Activated T-helper 2 cell treated with anti-CD3 and anti-CD28 coated beads, Interferon-gamma antibody, Interleukin-2, Interleukin-4, amounts not matched to agents 10 μg/mL and 5 μg/mL and 100 μg/mL, durations not matched to agents 14 hours and 24 hours and 36 hours (primary cell): ENCODE measurements around the gene HPF1. TPM values are rescaled to one million over a fixed set of nuclear protein-coding genes. Genes with fewer than 3 reads are reported as not detected.
"Not testable (repeated sequence)": the region's sequence is repeated elsewhere in the genome, so short reads cannot be mapped to it uniquely, and the experiment has no call there.

Experiments used
- DNase-seq: peaks from one replicate; pipeline ENCODE4 v3.0.0; 2021; ENCODE audit warnings: low spot score
- H3K27ac Mint-ChIP-seq: one replicate; pipeline ENCODE4 v1.8.0; 2021; ENCODE audit warnings: mixed read lengths
- H3K27me3 Mint-ChIP-seq: one replicate; pipeline ENCODE4 v1.8.0; 2021; ENCODE audit warnings: low read depth, mixed read lengths
- H3K36me3 Mint-ChIP-seq: one replicate; pipeline ENCODE4 v1.8.0; 2021; ENCODE audit warnings: low read depth, mixed read lengths
- H3K4me1 Mint-ChIP-seq: one replicate; pipeline ENCODE4 v1.8.0; 2021; ENCODE audit warnings: low read depth, mixed read lengths
- H3K4me3 Mint-ChIP-seq: one replicate; pipeline ENCODE4 v1.8.0; 2021; ENCODE audit warnings: low read depth, mild to moderate bottlenecking, moderate library complexity, mixed read lengths
- H3K9me3 Mint-ChIP-seq: one replicate; pipeline ENCODE4 v1.8.0; 2021; ENCODE audit warnings: mixed read lengths
- intact Hi-C: fragments of 100-400 bp; cut with micrococcal nuclease; formaldehyde crosslinking; loops from one replicate; pipeline ENCODE4 v1.15.1; 2023
- total RNA-seq: library from RNA; stranded (reverse); gene quantifications from 2 replicates; pipeline ENCODE4 v1.2.3, GENCODE V29; 2022

Gene HPF1
- 23.6 and 24.1 TPM in 2 replicates for total RNA-seq

DNA sequence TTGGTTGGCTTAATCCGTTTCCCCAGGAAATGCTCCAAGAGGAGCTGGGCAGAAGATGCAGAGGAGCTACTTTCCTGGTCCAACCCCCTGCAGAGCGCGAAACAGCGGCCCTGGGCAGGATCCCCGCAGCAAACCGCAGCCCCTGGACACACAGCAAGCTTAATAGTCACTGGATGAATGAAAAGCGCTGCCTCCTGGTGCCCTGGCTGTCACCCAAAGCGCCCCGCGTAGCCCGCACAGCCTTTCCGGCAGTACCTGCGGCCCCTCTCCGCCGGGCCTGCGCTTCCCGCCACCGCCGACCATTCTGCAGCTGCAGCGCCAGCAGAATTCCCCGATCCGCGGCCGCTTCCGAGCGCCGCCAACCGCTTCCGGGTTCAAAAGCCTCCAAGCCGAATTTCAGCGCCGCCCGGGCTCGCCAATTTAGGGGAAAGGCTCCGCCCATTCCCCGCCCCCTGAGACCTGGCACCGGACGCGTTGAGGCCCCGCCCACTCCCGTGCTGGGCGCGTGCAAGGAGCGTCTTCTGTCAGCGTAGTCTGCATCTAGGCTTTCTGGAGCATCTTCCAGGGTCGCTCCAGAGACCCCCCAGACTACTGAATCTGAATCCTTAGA, at the start of gene HPF1:
TSS of gene HPF1 (minus strand) at position 370 of the 610 bp plus-strand sequence. CDS start at position 303, 67 bp downstream.
- Mint-ChIP-seq H3K4me1 (peaks cover 27% of the 10 kb centered on the region), H3K9me3 (no peaks in the 10 kb centered on the region), H3K27me3 (peaks cover 11% of the 10 kb centered on the region), H3K4me3 (peak within 1 kb of the TSS; percentile 91), H3K27ac (peak within 1 kb of the TSS; percentile 67), H3K36me3 (no peaks in the 10 kb centered on the region)
- DNase-seq: peak; percentile 90
- intact Hi-C loops: loop anchor here (1.0 to 5.0 kb wide), 3 partner anchors 97 to 270 kb away; partner anchors contain the start of genes MFAP3L and NEK1

DNA sequence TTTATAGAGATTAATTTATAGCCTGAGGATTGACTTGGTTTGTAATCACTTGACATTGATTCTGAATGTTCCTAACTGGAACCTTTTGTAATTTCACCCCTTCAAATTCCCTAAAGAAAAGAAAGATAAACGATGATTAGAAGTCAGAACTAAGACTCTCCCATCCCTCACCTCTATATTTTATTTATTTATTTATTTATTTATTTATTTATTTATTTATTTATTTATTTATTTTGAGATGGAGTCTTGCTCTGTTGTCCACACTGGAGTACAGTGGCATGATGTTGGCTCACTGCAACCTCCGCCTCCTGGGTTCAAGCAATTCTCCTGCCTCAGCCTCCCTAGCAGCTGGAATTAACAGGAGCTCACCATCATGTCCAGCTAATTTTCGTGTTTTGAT, 49.0 kb upstream of the HPF1 start:
- H3K27ac Mint-ChIP-seq, H3K4me3 Mint-ChIP-seq, intact Hi-C loops, H3K27me3 Mint-ChIP-seq, H3K9me3 Mint-ChIP-seq, DNase-seq, H3K4me1 Mint-ChIP-seq, H3K36me3 Mint-ChIP-seq: not testable (repeated sequence)

DNA sequence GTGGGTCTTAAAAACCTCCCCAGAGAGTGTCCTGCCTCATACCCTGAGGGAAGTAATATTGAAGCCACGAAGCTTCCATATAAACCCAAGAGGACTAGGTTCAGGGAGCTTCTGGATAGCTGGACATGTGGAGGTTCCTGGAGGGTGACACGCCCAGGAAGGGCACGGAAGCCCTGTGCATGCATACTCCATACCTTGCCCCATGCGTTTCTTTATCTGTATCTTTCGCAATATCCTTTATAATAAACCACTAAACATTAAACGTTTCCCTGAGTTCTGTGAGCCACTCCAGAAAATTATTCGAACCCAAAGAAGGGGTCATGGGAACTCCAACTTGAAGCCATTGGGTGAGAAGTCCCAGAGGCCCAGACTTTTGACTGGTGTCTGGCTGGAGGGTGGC, 45.7 kb upstream of the HPF1 start:
- Mint-ChIP-seq H3K36me3 (no peaks in the 10 kb centered on the region), H3K27me3 (no peaks in the 10 kb centered on the region), H3K4me3 (no peak overlapping the region), H3K4me1 (no peaks in the 10 kb centered on the region), H3K9me3 (no peaks in the 10 kb centered on the region), H3K27ac (no peak overlapping the region)
- intact Hi-C loops: no loop called here
- no peak for DNase-seq

DNA sequence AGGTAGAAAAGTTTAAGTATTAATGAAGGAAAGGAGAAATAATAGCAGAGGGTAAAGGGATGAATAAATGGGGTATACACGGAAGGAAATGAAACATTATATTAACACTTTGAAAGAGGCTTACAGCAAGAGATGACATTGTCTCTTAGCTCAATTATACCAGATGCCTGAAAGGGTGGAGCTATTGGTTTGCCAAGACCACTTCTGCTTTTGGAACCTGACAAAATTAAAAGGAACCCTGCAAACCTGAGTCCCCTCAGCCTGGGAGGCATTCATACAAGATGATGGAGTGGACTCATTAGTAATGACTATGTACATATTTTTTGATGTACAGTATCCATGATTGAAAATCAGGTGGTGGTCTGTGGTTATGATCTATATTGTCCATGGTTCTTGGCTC, 45.1 kb upstream of the HPF1 start:
- H3K4me3 Mint-ChIP-seq: no peak overlapping the region
- H3K9me3 Mint-ChIP-seq: no peaks in the 10 kb centered on the region
- H3K36me3 Mint-ChIP-seq: no peaks in the 10 kb centered on the region
- no peak overlapping the region for H3K27ac Mint-ChIP-seq
- no peaks in the 10 kb centered on the region for H3K27me3 Mint-ChIP-seq
- intact Hi-C loops: no loop called here
- no peaks in the 10 kb centered on the region for H3K4me1 Mint-ChIP-seq
- DNase-seq: no peak

DNA sequence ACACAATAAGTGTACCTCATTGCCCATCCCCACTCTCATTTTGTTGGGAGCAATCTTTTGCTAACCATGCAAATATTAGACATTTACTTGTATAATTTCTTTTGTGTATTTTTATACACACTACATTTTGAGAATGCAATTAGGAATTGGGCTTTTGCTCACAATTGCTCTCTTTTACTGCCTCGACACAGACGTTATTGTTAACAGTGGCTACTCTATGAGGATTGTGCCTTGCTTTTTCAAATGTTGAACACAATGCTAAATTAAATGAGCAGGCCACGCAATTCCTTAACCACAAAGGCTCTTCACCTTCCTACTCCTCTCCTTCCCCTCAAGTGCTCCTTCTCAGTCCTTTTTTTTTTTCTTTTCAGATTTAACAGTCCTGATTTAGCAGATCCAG, 42.8 kb upstream of the HPF1 start:
- Mint-ChIP-seq H3K27me3 (no peaks in the 10 kb centered on the region), H3K9me3 (no peaks in the 10 kb centered on the region), H3K4me1 (no peaks in the 10 kb centered on the region)

DNA sequence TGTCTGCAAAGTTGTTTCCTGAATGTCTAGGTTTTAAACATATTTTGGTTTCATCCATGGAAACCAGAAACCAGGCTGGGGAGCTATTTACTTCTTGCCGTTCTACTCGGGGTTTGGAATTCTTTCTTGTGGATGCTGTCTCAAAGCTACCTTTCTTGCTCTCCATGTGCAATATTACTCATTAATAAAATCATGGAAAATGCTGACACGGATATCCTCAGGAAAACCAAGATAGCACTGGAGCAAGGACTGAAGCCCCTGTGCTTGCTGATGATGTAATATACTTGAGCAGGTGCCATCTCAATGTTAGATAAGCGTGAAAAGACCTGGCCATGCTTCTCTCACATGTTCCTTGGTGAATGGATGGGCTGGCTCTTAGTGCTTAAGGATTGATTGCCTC, 41.5 kb upstream of the HPF1 start:
- intact Hi-C loops: no loop called here
- no peaks in the 10 kb centered on the region for H3K9me3 Mint-ChIP-seq
- no peak overlapping the region for H3K4me3 Mint-ChIP-seq
- no peak overlapping the region for H3K27ac Mint-ChIP-seq
- peaks cover 1% of the 10 kb centered on the region for H3K27me3 Mint-ChIP-seq
- no peak for DNase-seq
- no peaks in the 10 kb centered on the region for H3K36me3 Mint-ChIP-seq
- no peaks in the 10 kb centered on the region for H3K4me1 Mint-ChIP-seq

More for the DNA sequence above, 42.8 kb upstream of the HPF1 start:
- no peak for DNase-seq
- Mint-ChIP-seq H3K4me3 (no peak overlapping the region), H3K27ac (no peak overlapping the region), H3K36me3 (no peaks in the 10 kb centered on the region)
- intact Hi-C loops: no loop called here

DNA sequence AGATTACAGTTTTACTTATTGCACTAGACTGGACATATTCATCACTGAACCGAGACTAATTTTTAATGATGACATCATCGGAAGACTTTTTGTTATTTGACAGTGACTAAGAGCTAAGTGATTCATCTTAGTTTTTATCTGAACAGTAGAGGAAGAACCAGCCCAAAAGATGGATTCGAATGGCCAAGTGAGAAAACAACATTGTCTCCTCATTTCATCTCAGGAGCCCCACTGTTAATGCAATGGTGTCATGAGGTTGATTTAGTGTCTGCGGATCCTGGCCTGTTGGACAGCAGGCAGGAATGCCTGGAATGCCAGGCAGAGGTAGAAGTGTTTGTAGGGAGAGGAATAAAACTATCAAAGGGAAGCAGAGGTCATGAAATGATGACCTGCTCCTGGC, 37.8 kb upstream of the HPF1 start:
- H3K27ac Mint-ChIP-seq: no peak overlapping the region
- H3K4me3 Mint-ChIP-seq: no peak overlapping the region
- no peak for DNase-seq
- H3K27me3 Mint-ChIP-seq: peaks cover 20% of the 10 kb centered on the region
- H3K36me3 Mint-ChIP-seq: no peaks in the 10 kb centered on the region
- no peaks in the 10 kb centered on the region for H3K9me3 Mint-ChIP-seq
- intact Hi-C loops: no loop called here
- peaks cover 8% of the 10 kb centered on the region for H3K4me1 Mint-ChIP-seq

DNA sequence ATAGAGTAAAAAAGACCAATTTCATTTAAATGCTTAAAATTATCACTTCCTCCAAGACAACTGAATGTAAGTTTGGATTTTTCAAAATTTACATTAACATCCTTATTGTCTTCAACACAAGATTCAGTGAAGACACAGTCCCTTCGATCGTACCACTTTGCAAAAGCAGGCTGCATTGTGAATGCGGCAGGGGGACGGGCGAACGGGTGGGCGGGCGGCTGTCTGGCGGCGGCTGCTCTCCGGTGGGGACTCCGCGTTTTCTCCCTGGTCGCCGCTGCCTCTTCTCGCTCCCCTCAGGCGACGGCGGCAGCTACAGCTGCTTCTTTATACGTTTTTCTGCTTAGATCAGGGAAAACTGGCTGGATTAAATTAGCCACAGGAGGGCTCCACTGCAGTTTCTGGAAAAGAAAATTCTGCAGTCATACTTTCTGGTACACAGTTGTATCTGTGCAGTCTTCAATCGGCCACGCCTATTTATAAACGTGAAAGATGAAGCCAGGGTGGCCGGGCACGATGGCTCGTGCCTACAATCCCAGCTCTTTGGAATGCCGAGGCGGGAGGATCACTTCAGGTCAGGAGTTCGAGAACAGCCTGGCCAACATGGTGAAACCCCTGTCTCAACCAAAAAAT, 33.9 kb upstream of the HPF1 start:
- Mint-ChIP-seq H3K4me1 (peaks cover 8% of the 10 kb centered on the region), H3K4me3 (peak overlapping the region; percentile 26), H3K9me3 (no peaks in the 10 kb centered on the region), H3K36me3 (no peaks in the 10 kb centered on the region), H3K27ac (no peak overlapping the region), H3K27me3 (peaks cover 35% of the 10 kb centered on the region)
- intact Hi-C loops: no loop called here
- no peak for DNase-seq

DNA sequence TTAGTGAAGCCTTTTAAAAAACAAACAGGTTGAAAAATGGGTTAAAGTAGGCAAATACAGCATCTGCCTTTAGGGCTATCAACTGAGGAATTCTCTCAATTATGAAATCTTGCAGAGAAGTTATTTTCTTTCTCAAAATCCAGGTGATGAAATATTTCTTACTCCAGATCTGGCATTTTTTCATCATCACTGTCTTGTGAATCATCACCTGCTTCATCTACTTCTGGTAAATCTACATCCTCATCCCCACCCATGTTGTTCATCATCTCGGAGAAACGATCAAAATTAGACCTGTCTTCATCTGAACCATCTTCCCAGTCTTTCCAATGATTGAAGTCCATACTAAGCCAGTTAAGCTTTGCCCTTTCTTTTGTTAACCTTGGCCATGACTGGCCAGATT, 33.3 kb upstream of the HPF1 start:
- Mint-ChIP-seq H3K4me3 (no peak overlapping the region), H3K4me1 (peaks cover 8% of the 10 kb centered on the region), H3K27ac (no peak overlapping the region)

DNA sequence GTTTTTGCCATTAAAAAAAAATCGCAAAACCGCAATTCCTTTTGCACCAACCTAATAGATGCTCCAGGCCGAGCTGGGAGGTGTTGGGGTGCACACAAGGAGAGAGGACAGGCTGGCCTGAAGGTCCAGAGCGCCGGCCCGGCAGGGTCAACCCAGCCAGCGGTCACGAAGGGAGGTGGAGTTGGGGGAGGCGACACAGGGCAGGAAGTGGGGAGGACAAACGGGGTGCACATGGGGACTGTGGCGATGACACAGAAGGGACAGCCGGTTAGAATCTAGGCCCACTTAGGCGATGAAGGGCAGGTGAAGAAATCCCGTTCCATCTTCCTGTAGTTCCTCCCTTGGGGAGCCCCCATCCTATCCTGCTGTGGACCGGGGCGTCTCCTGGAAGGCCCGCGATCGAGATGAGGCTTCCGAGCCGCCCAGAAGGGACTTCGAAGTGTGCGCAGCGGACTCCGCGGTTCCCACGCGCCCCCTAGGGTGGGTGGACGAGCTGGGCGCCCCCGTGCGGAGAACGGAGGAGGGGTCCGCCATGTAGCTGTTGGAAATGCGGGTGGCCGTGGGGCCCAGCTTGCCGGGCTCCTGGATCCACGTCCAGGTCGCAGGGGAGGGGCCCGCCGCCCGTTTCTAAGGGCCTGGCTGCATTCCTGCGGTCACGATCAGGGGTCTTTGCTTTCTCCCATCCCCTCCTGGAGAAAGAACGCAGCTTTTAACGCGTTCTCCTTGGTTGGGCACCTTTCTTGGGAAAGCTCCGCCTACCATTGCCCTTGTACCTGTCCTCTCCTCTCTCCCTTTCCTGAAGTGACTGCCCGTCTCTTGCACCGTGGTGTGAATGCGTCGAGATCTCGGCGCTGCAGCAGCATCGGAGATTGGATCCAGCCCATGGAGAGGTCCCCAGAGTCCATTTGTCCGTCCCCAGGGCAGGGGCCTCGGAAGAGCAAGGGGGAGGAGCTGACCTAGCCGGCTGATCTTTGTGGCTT, 17.0 kb upstream of the HPF1 start:
- Mint-ChIP-seq H3K4me1 (peaks cover 6% of the 10 kb centered on the region), H3K4me3 (peak overlapping the region; percentile 13), H3K9me3 (no peaks in the 10 kb centered on the region), H3K27me3 (peaks cover 25% of the 10 kb centered on the region), H3K27ac (no peak overlapping the region), H3K36me3 (no peaks in the 10 kb centered on the region)
- intact Hi-C loops: no loop called here
- DNase-seq: no peak

More for the DNA sequence above, 33.3 kb upstream of the HPF1 start:
- intact Hi-C loops: no loop called here
- no peaks in the 10 kb centered on the region for H3K9me3 Mint-ChIP-seq
- DNase-seq: no peak
- peaks cover 35% of the 10 kb centered on the region for H3K27me3 Mint-ChIP-seq
- no peaks in the 10 kb centered on the region for H3K36me3 Mint-ChIP-seq

DNA sequence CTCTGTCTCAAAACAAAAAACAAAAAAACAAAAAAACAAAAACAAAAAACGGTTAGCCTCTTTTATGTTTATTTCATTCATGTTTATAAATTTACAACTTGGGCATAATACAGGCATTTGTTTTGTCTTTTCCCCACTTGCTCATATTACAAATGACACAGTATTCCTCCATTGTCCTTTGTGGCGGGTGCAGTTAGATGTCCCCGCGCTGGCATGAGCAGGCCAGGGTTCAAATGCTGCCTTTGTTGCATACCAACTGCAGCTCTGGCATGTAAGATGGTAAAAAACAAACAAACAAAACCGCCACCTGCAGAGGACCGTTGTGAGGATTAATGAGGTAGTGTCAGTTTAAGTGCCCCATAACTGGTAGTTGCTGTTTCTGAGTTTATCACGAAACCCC, 16.1 kb upstream of the HPF1 start:
- Mint-ChIP-seq H3K4me1 (peaks cover 6% of the 10 kb centered on the region), H3K27ac (no peak overlapping the region), H3K27me3 (peaks cover 25% of the 10 kb centered on the region), H3K4me3 (no peak overlapping the region), H3K9me3 (no peaks in the 10 kb centered on the region), H3K36me3 (no peaks in the 10 kb centered on the region)
- intact Hi-C loops: no loop called here
- no peak for DNase-seq

DNA sequence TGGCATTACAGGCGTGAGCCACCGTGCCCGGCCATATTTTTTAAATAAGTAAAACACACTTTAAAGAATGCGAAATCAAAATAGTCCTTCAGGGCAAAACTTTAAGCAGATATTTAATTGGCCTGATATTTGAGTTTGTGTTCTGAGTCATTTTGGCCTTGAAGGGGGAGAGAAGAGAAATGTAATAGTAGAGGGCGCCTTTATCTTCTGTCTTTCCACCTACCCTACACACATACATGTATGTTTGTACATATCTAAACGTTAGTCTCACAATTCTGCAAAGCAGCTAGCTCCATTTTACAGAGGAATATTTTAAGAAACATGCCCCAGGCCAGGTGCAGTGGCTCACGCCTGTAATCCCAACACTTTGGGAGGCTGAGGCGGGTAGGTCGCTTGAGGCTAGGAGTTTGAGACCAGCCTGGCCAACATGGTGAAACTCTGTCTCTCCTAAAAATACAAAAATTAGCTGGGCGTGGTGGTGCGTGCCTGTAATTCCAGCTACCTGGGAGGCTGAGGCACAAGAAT, 13.9 kb upstream of the HPF1 start:
- intact Hi-C loops, H3K27ac Mint-ChIP-seq, H3K4me3 Mint-ChIP-seq, H3K9me3 Mint-ChIP-seq, H3K36me3 Mint-ChIP-seq, DNase-seq, H3K4me1 Mint-ChIP-seq: not testable (repeated sequence)
- peaks cover 26% of the 10 kb centered on the region for H3K27me3 Mint-ChIP-seq
